Spleen (tissue), 7 donors: Measurements from ENCODE around the gene NOP16.

Experiments
- CTCF ChIP-seq, 11 experiments: fragments of 200-600 bp in 7 of 11; fragments of 450-650 bp in 4 of 11; sonication (generic) in 4 of 11; IDR thresholded peaks in 8 of 11; conservative IDR thresholded peaks in 3 of 11; 1 replicate in 7 of 11; 2 replicates in 4 of 11; pipeline versions ENCODE4 v1.4.0 to v1.8.0; 2016 to 2021; ENCODE audit warnings: antibody characterized with exemption in 11 of 11, inconsistent platforms in 4 of 11, mild to moderate bottlenecking in 1 of 11
- POLR2A ChIP-seq, 3 donors: fragments of 450-650 bp; IDR thresholded peaks; one replicate each; pipeline ENCODE4 v1.5.1; 2017; ENCODE audit warnings: antibody characterized with exemption in 3 of 3, mild to moderate bottlenecking in 1 of 3
- POLR2AphosphoS5 ChIP-seq, 3 donors: sonication (generic); formaldehyde crosslinking; IDR thresholded peaks; one replicate each; pipeline ENCODE4 v1.5.1; 2017; ENCODE audit warnings: antibody characterized with exemption in 3 of 3
- donor health status: DM: no; HTN: no; CAD: no; lungs with moderate emphysema.
- donor health status: DM: no; HTN: no; CAD: no.
- donor health status: DM: no; HTN: no; CAD: no.

- TF ChIP-seq CTCF (IDR thresholded peaks at IDR 0.05 in 8 of 11, conservative IDR thresholded peaks at IDR 0.05 in 3 of 11) (peak in 10 of 11 experiments; percentile 11 to 94 (median 90)), POLR2A (IDR thresholded peaks at IDR 0.05) (peak in 2 of 3 donors; percentile 38 to 88), POLR2AphosphoS5 (IDR thresholded peaks at IDR 0.05) (peak; percentile 88 to 92 (median 88))
Observed at GRCh38 chr5:176415952-176416924, 27.8 kb upstream of the NOP16 start, which contains the start of gene CLTB.
